Measurements from ENCODE around the gene SFT2D2. TPM values are rescaled to one million over a fixed set of nuclear protein-coding genes. Genes with fewer than 3 reads are reported as not detected.

The SFT2D2 gene
- total and polyA plus RNA-seq, 2 of the 8 experiments (the other 6 are each of a cell fraction or from before 2014, with no cell fraction given), result 9.0 to 29.0 TPM

GRCh38 chr1:168220470-168220871, 5.3 kb upstream of the SFT2D2 start:
- TF ChIP-seq RNF2 (IDR thresholded peaks at IDR 0.05; ENCODE audit: borderline replicate concordance, low read depth, low read length, missing control alignments, poor library complexity, severe bottlenecking), result no peak
- Histone ChIP-seq H3K27ac (ENCODE audit: low read depth, low read length) (no peak overlapping the region), H2AK5ac (ENCODE audit: low read depth, low read length) (no peak overlapping the region), H3K23ac (ENCODE audit: insufficient read length) (no peak overlapping the region), H2BK12ac (ENCODE audit: low read depth, low read length) (peak overlapping the region; percentile 68; the same call in 1 of the 2 replicates), H4K91ac (replicated peaks; ENCODE audit: insufficient read length, low read length) (no peak overlapping the region), H3K36me3 (ENCODE audit: control insufficient read depth in 2 of 4, insufficient read depth in 4 of 4, low read length in 3 of 4) (no peaks in the 10 kb centered on the region), H3K23me2 (ENCODE audit: low read depth, low read length) (0 out of 2 replicates have a peak, but pooled peaks cover under 1% of the 10 kb centered on the region), H2BK5ac (ENCODE audit: low read depth, low read length) (no peak overlapping the region), H3K4me3 (ENCODE audit: extremely low read depth in 1 of 4, insufficient read depth in 2 of 4, low read depth in 3 of 4, low read length in 4 of 4) (no peak overlapping the region), H3K4ac (replicated peaks; ENCODE audit: insufficient read length, low read depth, low read length) (no peak overlapping the region), H3K9ac (replicated peaks in 1 of 4; ENCODE audit: extremely low read depth in 1 of 4, low read depth in 3 of 4, low read length in 3 of 4) (no peak overlapping the region), H2AFZ (ENCODE audit: low read length) (no peak overlapping the region), H3K9me3 (ENCODE audit: insufficient read depth in 2 of 2, low read depth in 1 of 2, low read length in 1 of 2) (0 out of 4 replicates have a peak, but pooled peaks cover 3 to 5% of the 10 kb centered on the region in 2 experiments), H3K14ac (ENCODE audit: insufficient read length) (no peak overlapping the region), H3K4me2 (ENCODE audit: insufficient read depth in 1 of 2, low read depth in 2 of 2, low read length in 2 of 2) (no peak overlapping the region), H3K4me1 (replicated peaks in 1 of 4; ENCODE audit: control insufficient read depth in 3 of 4, insufficient read depth in 4 of 4, low read length in 3 of 4) (peaks cover 0 to 7% (median 6%) of the 10 kb centered on the region in 4 experiments; a peak in 5 of 7 replicates), H3K79me2 (ENCODE audit: control insufficient read depth in 1 of 2, insufficient read depth in 2 of 2, low read length in 2 of 2) (no peaks in the 10 kb centered on the region), H3K27me3 (replicated peaks in 1 of 4; ENCODE audit: control insufficient read depth in 3 of 4, extremely low read depth in 1 of 4, insufficient read depth in 3 of 4, low read length in 3 of 4) (no peaks in the 10 kb centered on the region), H2BK120ac (replicated peaks; ENCODE audit: low read depth, low read length) (no peak overlapping the region), H4K5ac (ENCODE audit: insufficient read length, low read depth, low read length) (no peak overlapping the region), H2BK20ac (ENCODE audit: low read length) (no peak overlapping the region), H2BK15ac (ENCODE audit: low read length) (no peak overlapping the region), H4K20me1 (replicated peaks in 1 of 2; ENCODE audit: control insufficient read depth in 1 of 2, insufficient read depth in 2 of 2, low read length in 2 of 2) (no peaks in the 10 kb centered on the region), H3K79me1 (ENCODE audit: low read depth, low read length) (no peaks in the 10 kb centered on the region), H4K8ac (ENCODE audit: extremely low read depth, insufficient read depth, low read length) (no peak overlapping the region), H3K56ac (replicated peaks; ENCODE audit: insufficient read length, low read depth, low read length) (no peak overlapping the region), H3K18ac (ENCODE audit: extremely low read depth, low read length) (no peak overlapping the region)
- ChIA-PET CTCF (ENCODE audit: partially characterized antibody) (no interaction called here), POLR2A (ENCODE audit: partially characterized antibody) (interaction anchor here (0.6 kb wide), 1 partner anchor 31 kb away, joined by 4 read pairs; no protein-coding TSS in a partner anchor)
- DNase-seq (ENCODE audit: low read depth in 1 of 2, low spot score in 2 of 2) (no peak), FAIRE-seq (no peak)
- 81% methylated on average over 6 of the region's 6 CpGs; no CpG with 5 or more reads in 1 of the 2 experiments for WGBS, 2 experiments (ENCODE audit: extremely low coverage in 1 of 2, insufficient coverage in 1 of 2, insufficient read length in 1 of 2, insufficient replicate concordance in 2 of 2, low coverage in 1 of 2, low lambda C conversion rate in 2 of 2, missing lambda C conversion rate in 1 of 2)

Measured in H1 (cell line).